ENCODE data around the gene ZNF189.

The ZNF189 gene

GRCh38 chr9:101398068-101398929, at the start of gene ZNF189, which contains the start of gene MRPL50:
ZNF189 (plus strand) TSS chr9:101398851; CDS start chr9:101399157, 306 bp downstream.
MRPL50 (minus strand) TSS chr9:101398618; CDS start chr9:101398592, 26 bp downstream.
- DNase-seq (ENCODE audit: low read depth): peak; percentile 98
- H3K4me3 ChIP-seq (ENCODE audit: low read depth, low read length): peak within 1 kb of the TSS; percentile 84
- no peak for TF ChIP-seq CTCF (IDR thresholded peaks at IDR 0.05; ENCODE audit: low read depth, low read length)
- TF ChIP-seq POLR2A (IDR thresholded peaks at IDR 0.05; ENCODE audit: extremely low read depth, insufficient read length): peak; percentile 85
- peak; percentile 69 for TF ChIP-seq MAX (IDR thresholded peaks at IDR 0.05; ENCODE audit: low read depth, low read length)
- TF ChIP-seq MYC (IDR thresholded peaks at IDR 0.05; ENCODE audit: low read depth, low read length): peak; percentile 75

GRCh38 chr9:101350285-101350684, 48.4 kb upstream of the ZNF189 start:
- DNase-seq (ENCODE audit: low read depth): no peak
- no peak for TF ChIP-seq MAX (IDR thresholded peaks at IDR 0.05; ENCODE audit: low read depth, low read length)
- TF ChIP-seq POLR2A (IDR thresholded peaks at IDR 0.05; ENCODE audit: extremely low read depth, insufficient read length): no peak
- TF ChIP-seq MYC (IDR thresholded peaks at IDR 0.05; ENCODE audit: low read depth, low read length): no peak
- no peak for TF ChIP-seq CTCF (IDR thresholded peaks at IDR 0.05; ENCODE audit: low read depth, low read length)
- H3K4me3 ChIP-seq (ENCODE audit: low read depth, low read length): no peak overlapping the region

GRCh38 chr9:101352892-101353463, 45.7 kb upstream of the ZNF189 start:
- DNase-seq (ENCODE audit: low read depth): no peak
- TF ChIP-seq POLR2A (IDR thresholded peaks at IDR 0.05; ENCODE audit: extremely low read depth, insufficient read length) (no peak), MAX (IDR thresholded peaks at IDR 0.05; ENCODE audit: low read depth, low read length) (no peak), CTCF (IDR thresholded peaks at IDR 0.05; ENCODE audit: low read depth, low read length) (no peak), MYC (IDR thresholded peaks at IDR 0.05; ENCODE audit: low read depth, low read length) (no peak)
- no peak overlapping the region for H3K4me3 ChIP-seq (ENCODE audit: low read depth, low read length)

- DNase-seq (ENCODE audit: low read depth): no peak
- H3K4me3 ChIP-seq (ENCODE audit: low read depth, low read length): no peak overlapping the region
- TF ChIP-seq CTCF (IDR thresholded peaks at IDR 0.05; ENCODE audit: low read depth, low read length) (no peak), MAX (IDR thresholded peaks at IDR 0.05; ENCODE audit: low read depth, low read length) (no peak), POLR2A (IDR thresholded peaks at IDR 0.05; ENCODE audit: extremely low read depth, insufficient read length) (no peak), MYC (IDR thresholded peaks at IDR 0.05; ENCODE audit: low read depth, low read length) (no peak)
Measured at GRCh38 chr9:101353683-101354082, 45.0 kb upstream of the ZNF189 start.

- no peak overlapping the region for H3K4me3 ChIP-seq (ENCODE audit: low read depth, low read length)
- DNase-seq (ENCODE audit: low read depth): no peak
- no peak for TF ChIP-seq MAX (IDR thresholded peaks at IDR 0.05; ENCODE audit: low read depth, low read length)
Measured at GRCh38 chr9:101354143-101354764, 44.4 kb upstream of the ZNF189 start.
